Right hindlimb (tissue), 1 donor: ENCODE results near the gene DIS3L2.

Source experiments
- DNase-seq: peaks from one replicate; pipeline ENCODE4 v3.0.0-alpha.2; 2018

The DIS3L2 gene

GRCh38 chr2:231960810-231961348 lies 634 bp upstream of the DIS3L2 start:
- DNase-seq: no peak

DNA sequence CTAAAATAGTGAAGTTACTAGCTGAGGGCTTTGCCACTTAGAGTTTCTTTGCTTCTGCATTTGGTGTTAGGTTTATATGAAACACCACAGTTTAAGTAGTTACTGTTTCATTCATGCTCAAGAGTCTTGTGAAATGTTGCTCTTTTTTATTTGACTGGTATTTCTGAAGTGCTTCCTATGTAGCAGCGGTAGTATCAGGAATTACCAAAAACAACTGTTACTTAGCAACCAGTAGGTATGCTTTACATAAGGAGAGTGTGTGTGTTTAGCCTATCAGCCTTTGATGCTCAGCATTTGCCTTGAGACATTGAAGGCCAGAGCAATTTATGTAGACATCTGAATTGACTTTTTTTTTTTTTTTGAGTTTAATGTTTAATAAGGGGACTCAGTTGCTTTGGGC lies 3.6 kb downstream of the DIS3L2 start:
- DNase-seq: no peak

GRCh38 chr2:231966886-231967285 lies 5.4 kb downstream of the DIS3L2 start:
- no peak for DNase-seq

GRCh38 chr2:231968820-231969219 lies 7.3 kb downstream of the DIS3L2 start:
- no peak for DNase-seq

DNA sequence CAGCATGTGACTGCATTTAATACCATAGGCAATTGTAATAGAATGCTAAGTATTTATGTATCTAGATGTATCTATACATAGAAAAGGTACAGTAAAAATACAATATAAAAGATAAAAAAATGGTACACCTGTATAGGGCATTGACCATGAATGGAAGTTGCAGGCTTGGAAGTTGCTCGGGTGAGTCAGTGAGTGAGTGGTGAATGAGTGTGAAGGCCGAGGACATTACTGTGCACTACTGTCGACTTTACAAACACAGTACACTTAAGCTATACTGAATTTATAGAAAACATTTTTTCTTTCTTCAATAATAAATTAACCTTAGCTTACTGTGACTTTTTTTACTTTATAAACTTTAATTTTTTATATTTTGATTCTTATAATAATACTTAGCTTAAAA lies 8.9 kb downstream of the DIS3L2 start:
- no peak for DNase-seq

- no peak for DNase-seq
These were observed 13.5 kb downstream of the DIS3L2 start for GRCh38 chr2:231975001-231975400.

GRCh38 chr2:231977430-231977829 lies 15.9 kb downstream of the DIS3L2 start:
- DNase-seq: no peak

DNA sequence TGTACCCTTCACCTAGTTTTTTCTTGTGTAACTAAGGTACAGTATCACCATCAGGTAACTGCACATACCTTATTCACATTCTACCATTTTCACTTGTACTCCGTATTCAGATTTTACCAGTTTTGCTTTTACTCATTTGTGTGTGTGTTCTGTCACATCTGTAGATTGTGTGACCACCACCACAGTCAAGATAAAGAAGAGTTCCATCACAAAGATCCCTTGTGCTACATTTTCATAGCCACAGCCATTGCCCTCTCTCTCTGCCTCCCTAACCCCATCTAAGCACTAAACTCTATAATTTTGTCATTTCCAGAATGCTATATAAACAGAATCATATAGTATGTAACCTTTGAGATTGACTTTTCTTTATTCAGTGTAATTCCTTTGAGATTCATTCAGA lies 23.5 kb downstream of the DIS3L2 start:
- DNase-seq: no peak

GRCh38 chr2:231985823-231986261 lies 24.3 kb downstream of the DIS3L2 start:
- no peak for DNase-seq

DNA sequence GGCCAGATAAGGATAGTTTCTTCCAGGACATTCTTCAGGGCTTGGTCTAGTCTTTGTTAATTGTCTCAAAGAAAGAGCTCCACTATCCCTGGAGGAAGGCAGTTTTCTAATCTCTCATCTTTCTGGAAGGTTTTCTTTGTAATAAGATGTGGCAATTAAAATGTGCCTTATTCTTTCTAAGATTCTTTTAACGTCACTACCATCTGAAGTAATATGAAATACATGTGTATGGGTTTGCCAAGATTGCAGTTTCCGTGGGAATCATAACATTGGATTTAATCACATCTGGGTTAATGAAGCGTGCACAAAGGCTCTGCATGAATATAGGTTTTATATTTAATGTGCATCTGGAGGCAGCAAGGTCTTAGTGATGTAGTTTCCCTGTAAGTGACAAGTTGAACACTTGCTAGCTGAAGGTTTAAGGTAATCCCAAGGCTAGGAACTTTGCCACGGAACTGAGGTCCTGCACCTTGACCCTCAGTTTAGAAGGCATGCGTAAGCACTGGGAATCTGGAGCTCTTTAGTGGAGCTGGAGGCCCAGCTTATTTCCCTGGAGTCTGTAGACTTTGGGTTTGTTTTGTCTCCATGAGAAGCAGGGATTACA lies 25.7 kb downstream of the DIS3L2 start:
- DNase-seq: peak; percentile 22

- DNase-seq: no peak
These were observed 26.8 kb downstream of the DIS3L2 start for GRCh38 chr2:231988179-231988866.

DNA sequence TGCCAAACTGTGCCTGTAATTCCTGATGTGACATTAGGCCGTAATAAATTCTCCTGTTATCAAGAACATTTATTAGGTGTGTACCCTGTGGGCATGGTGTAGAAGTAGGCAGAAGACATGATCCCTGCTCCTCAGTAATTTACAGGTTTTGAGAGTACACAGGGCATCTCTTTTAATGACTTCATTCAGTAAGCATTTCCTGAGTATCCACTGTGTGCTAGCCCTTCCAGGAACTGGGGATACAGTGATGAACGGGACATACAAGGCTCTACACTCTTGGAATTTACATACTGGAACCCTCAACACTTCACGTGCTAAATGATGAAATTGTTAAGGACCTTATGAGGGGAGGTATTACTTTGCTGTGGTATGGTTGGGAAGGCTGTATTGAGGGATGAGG lies 30.2 kb downstream of the DIS3L2 start:
- no peak for DNase-seq

GRCh38 chr2:231992888-231993287 lies 31.4 kb downstream of the DIS3L2 start:
- DNase-seq: no peak

DNA sequence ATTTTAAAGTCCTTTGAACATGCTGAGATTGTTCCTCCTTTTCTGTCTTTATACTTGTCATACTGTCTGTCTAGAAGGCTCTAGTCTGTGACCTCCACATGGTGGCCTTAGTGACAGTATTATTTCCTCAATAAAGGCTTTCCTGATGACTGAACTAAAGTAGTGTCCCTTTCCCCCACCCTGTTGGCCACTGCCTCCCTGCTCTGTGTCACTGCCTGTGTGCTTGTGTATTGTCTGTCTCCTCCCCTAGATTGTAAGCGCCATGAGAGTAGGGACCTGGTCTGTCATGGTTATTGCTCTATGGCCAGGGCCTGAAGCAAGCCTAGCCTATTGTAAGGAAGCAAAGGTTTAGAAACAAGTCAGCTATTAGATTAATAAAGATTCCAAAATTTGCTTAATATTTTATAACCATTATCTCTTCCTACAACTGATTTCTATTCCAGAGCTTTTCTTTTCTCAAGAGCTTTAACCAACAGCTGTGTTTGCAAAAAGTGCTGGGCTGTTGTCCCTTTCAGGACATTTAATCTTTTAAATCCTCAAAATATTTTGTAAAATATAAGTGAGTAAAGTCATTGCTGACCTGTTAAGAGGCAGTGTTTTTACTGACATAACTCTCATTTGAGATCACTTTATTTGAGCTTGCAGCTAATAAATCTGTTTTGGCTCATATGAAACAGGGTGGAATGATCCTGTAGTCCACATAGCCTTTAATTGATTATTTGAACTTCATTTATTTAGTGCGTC lies 35.5 kb downstream of the DIS3L2 start:
- DNase-seq: no peak

GRCh38 chr2:231998046-231998445 lies 36.5 kb downstream of the DIS3L2 start:
- no peak for DNase-seq

DNA sequence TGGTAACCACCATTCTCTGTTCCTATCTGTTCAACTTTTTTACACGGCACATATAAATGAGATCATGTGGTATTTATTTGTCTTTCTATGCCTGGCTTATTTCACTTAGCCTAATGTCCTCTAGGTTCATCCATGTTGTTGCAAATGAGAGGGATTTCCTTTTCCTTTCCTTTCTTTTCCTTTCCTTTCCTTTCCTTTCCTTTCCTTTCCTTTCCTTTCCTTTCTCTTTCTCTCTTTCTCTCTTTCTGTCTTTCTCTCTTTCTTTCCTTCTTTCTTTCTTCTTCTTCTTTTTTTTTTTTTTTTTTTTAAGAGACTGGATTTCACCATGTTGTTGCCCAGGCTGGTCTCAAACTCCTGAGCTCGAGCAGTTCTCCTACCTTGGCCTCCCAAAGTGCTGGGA lies 38.9 kb downstream of the DIS3L2 start:
- DNase-seq: no peak

GRCh38 chr2:232001073-232001472 lies 39.6 kb downstream of the DIS3L2 start:
- DNase-seq: no peak

GRCh38 chr2:232006253-232006652 lies 44.7 kb downstream of the DIS3L2 start:
- DNase-seq: no peak

DNA sequence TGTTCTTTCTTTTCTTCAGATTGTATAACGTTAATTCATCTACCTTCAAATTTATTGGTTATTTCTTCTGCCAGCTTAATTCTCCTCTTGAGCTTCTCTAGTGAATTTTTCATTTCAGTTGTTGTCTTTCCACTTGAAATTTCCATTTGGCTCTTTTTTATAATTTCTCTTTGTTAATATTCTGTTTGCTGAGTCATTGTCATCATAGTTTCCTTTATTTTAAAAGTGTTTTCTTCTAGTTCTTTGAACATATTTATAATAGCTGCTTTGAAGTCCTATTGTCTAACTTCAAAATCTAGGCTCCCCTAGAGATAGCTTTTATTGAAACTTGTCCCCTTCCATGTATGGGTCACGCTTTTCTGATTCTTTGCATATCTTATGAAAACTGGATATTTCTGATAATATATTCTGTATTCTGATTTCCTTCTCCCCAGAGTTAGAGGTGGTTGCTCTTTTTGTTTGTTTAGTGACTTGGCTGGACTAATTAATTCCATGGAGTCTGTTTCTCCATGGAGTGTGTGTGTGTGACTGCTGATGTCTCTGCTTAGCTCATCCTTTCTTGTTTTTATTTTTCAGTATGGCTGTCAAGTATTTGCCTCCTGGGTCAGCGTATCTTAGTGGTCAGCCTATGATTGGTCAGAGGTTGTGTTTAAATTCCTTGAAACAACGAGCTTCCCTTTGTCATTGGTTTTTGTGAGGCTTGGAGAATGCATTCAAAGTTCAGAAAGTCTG lies 47.6 kb downstream of the DIS3L2 start:
- no peak for DNase-seq

- no peak for DNase-seq
These were observed 48.2 kb downstream of the DIS3L2 start for GRCh38 chr2:232009639-232010274.

- peak; percentile 66 for DNase-seq
These were observed 52.3 kb downstream of the DIS3L2 start for GRCh38 chr2:232013701-232014353.

- DNase-seq: no peak
These were observed 53.2 kb downstream of the DIS3L2 start for GRCh38 chr2:232014681-232015080.
